HCT116 (cell line): Measurements from ENCODE around the gene CBFA2T3. TPM values are rescaled to one million over a fixed set of nuclear protein-coding genes. Genes with fewer than 3 reads are reported as not detected.

Experiments used
- ATAC-seq: fragments of 200-7000 bp; cut with Tn5 transposase; 2 replicates; pipeline ENCODE4 v1.9.1; 2020; ENCODE audit warnings: mild to moderate bottlenecking, moderate library complexity
- BruUV-seq: library from RNA; stranded (reverse); fragments of 400-500 nt; replicated peaks from 2 replicates; lab custom pipeline; 2021; lab: Mats Ljungman, UMichigan
- CTCF ChIA-PET: fragments of 300-600 bp; sonication (Branson Sonifier 250); formaldehyde crosslinking; loops from one replicate; lab custom pipeline; 2021; ENCODE audit warnings: antibody characterized with exemption; lab: Charles Lee
- POLR2A ChIA-PET: fragments of 300-600, 350-600 bp; sonication (Branson Sonifier 250); formaldehyde crosslinking; loops from one replicate; lab custom pipeline; 2021; ENCODE audit warnings: antibody characterized with exemption; lab: Charles Lee
- RAD21 ChIA-PET, 2 experiments: fragments of 300-600 bp; sonication (Branson Sonifier 250); formaldehyde crosslinking; loops; one replicate each; lab custom pipeline; 2023; ENCODE audit warnings: low total read pairs in 2 of 2; ENCODE audit not compliant: uncharacterized antibody in 2 of 2, unreplicated experiment in 2 of 2, low non-redundant PET in 1 of 2; lab: Charles Lee
- DNase-seq: peaks from one replicate; pipeline ENCODE4 v3.0.0-alpha.2; 2010; ENCODE audit warnings: low read depth, low spot score
- H2AFZ ChIP-seq: fragments of 200-600 bp; shearing (Covaris generic), sonication (generic); 2 replicates; pipeline ENCODE4 v1.6.1; 2017; ENCODE audit warnings: low read depth, mixed run types, mixed read lengths, antibody characterized with exemption, low read length; ENCODE audit not compliant: poor library complexity, severe bottlenecking
- H3K27ac ChIP-seq: 2 replicates; pipeline ENCODE4 v1.5.1; 2012; ENCODE audit warnings: low read depth, low read length
- H3K27me3 ChIP-seq: fragments of 200-600 bp; sonication (generic); 2 replicates; pipeline ENCODE4 v1.6.1; 2016; ENCODE audit warnings: mixed run types, low read length, mixed read lengths; ENCODE audit not compliant: insufficient read depth
- H3K36me3 ChIP-seq, 2 experiments: fragments of 200-500 bp in 1 of 2; fragments of 200-600 bp in 1 of 2; sonication (Bioruptor generic) in 1 of 2; sonication (generic) in 1 of 2; 2 replicates each; pipeline versions ENCODE4 v1.5.1 to v1.6.1; 2014 to 2016; ENCODE audit warnings: low read length in 2 of 2, inconsistent platforms in 1 of 2, mixed read lengths in 1 of 2, mixed run types in 1 of 2; ENCODE audit not compliant: insufficient read depth in 2 of 2, control insufficient read depth in 1 of 2
- H3K4me1 ChIP-seq, 2 experiments: fragments of 200-600 bp in 1 of 2; sonication (generic) in 1 of 2; 2 replicates each; pipeline versions ENCODE4 v1.5.1 to v1.6.1; 2012 to 2017; ENCODE audit warnings: low read length in 2 of 2, inconsistent platforms in 1 of 2, mild to moderate bottlenecking in 1 of 2, mixed read lengths in 1 of 2, mixed run types in 1 of 2, moderate library complexity in 1 of 2; ENCODE audit not compliant: insufficient read depth in 2 of 2, control insufficient read depth in 1 of 2
- H3K4me2 ChIP-seq: fragments of 200-600 bp; sonication (generic); 2 replicates; pipeline ENCODE4 v1.6.1; 2017; ENCODE audit warnings: mixed run types, low read length, mixed read lengths
- H3K4me3 ChIP-seq, 2 experiments: fragments of 200-600 bp in 1 of 2; sonication (generic) in 1 of 2; replicated peaks in 1 of 2; 2 replicates each; pipeline ENCODE4 v1.5.1; 2011 to 2016; ENCODE audit warnings: low read length in 2 of 2, control low read depth in 1 of 2, low read depth in 1 of 2, mild to moderate bottlenecking in 1 of 2, mixed read lengths in 1 of 2, mixed run types in 1 of 2
- H3K79me2 ChIP-seq: fragments of 200-600 bp; sonication (generic); 2 replicates; pipeline ENCODE4 v1.6.1; 2017; ENCODE audit warnings: mild to moderate bottlenecking, mixed run types, low read length, moderate library complexity, mixed read lengths; ENCODE audit not compliant: insufficient read depth
- H3K9ac ChIP-seq: fragments of 200-600 bp; sonication (generic); 2 replicates; pipeline ENCODE4 v1.6.1; 2016; ENCODE audit warnings: low read length, mixed read lengths
- H3K9me2 ChIP-seq: fragments of 200-600 bp; sonication (generic), shearing (Covaris generic); 2 replicates; pipeline ENCODE4 v1.6.1; 2017; ENCODE audit warnings: mixed run types, mild to moderate bottlenecking, moderate library complexity; ENCODE audit not compliant: insufficient read depth
- H3K9me3 ChIP-seq, 2 experiments: fragments of 200-500 bp in 1 of 2; fragments of 200-600 bp in 1 of 2; sonication (Bioruptor generic) in 1 of 2; sonication (generic) in 1 of 2; 2 replicates each; pipeline ENCODE4 v1.6.1; 2014 to 2017; ENCODE audit warnings: low read length in 2 of 2, mixed read lengths in 2 of 2, inconsistent platforms in 1 of 2, low read depth in 1 of 2, mild to moderate bottlenecking in 1 of 2, mixed run types in 1 of 2, moderate library complexity in 1 of 2; ENCODE audit not compliant: control insufficient read depth in 1 of 2, insufficient read depth in 1 of 2
- H4K20me1 ChIP-seq: fragments of 200-600 bp; sonication (generic), shearing (Covaris generic); 2 replicates; pipeline ENCODE4 v1.6.1; 2017; ENCODE audit warnings: mixed run types, mild to moderate bottlenecking, moderate library complexity; ENCODE audit not compliant: insufficient read depth
- ATF3 ChIP-seq: IDR thresholded peaks from 2 replicates; pipeline ENCODE4 v1.6.1; 2012
- CBX3 ChIP-seq: IDR thresholded peaks from 2 replicates; pipeline ENCODE4 v1.6.1; 2012; ENCODE audit warnings: low read depth
- EGR1 ChIP-seq: IDR thresholded peaks from 2 replicates; pipeline ENCODE4 v1.6.1; 2012; ENCODE audit warnings: low read depth
- FOSL1 ChIP-seq: IDR thresholded peaks from 2 replicates; pipeline ENCODE4 v1.6.1; 2012; ENCODE audit warnings: low read depth
- JUND ChIP-seq: IDR thresholded peaks from 2 replicates; pipeline ENCODE4 v1.6.1; 2012
- POLR2A ChIP-seq: IDR thresholded peaks from 2 replicates; pipeline ENCODE4 v1.7.0; 2011; ENCODE audit warnings: borderline replicate concordance; ENCODE audit not compliant: insufficient read depth, insufficient read length; ENCODE audit errors: extremely low read depth
- POLR2AphosphoS5 ChIP-seq: IDR thresholded peaks from 2 replicates; pipeline ENCODE4 v1.6.1; 2011; ENCODE audit warnings: mild to moderate bottlenecking, low read depth, low read length, moderate library complexity
- REST ChIP-seq: IDR thresholded peaks from 2 replicates; pipeline ENCODE4 v1.6.1; 2012; ENCODE audit warnings: low read depth
- YY1 ChIP-seq: IDR thresholded peaks from 2 replicates; pipeline ENCODE4 v1.6.1; 2011; ENCODE audit warnings: low read length, low read depth, moderate library complexity, mild to moderate bottlenecking; ENCODE audit not compliant: insufficient replicate concordance; ENCODE audit errors: extremely low read depth
- ZBTB33 ChIP-seq: IDR thresholded peaks from 2 replicates; pipeline ENCODE4 v1.6.1; 2011; ENCODE audit warnings: mild to moderate bottlenecking, low read length, moderate library complexity; ENCODE audit not compliant: insufficient replicate concordance; ENCODE audit errors: extremely low read depth
- intact Hi-C: fragments of 100-400 bp; cut with micrococcal nuclease; formaldehyde crosslinking; loops from 2 replicates; pipeline ENCODE4 v1.10.0; 2022
- total RNA-seq: library from RNA; stranded (reverse); gene quantifications from one replicate; pipeline ENCODE4 v1.2.1, GENCODE V29; 2021; ENCODE audit not compliant: unreplicated experiment

CBFA2T3 gene
- total RNA-seq, 1 experiment from 2014 or later = 19.1 TPM

GRCh38 chr16:88917915-88918627 lies 58.9 kb downstream of the CBFA2T3 start:
- no peaks in the 10 kb centered on the region for H4K20me1 ChIP-seq
- no peak overlapping the region for H3K4me2 ChIP-seq
- ATAC-seq (no peak), DNase-seq (no peak)
- ChIA-PET CTCF (no interaction called here), POLR2A (no interaction called here), RAD21 (no interaction called here)
- no peak overlapping the region for H3K27ac ChIP-seq
- no peak overlapping the region for H2AFZ ChIP-seq
- TF ChIP-seq POLR2A (no peak), FOSL1 (no peak), REST (no peak), YY1 (no peak), ATF3 (no peak), EGR1 (no peak), POLR2AphosphoS5 (no peak), CBX3 (no peak), ZBTB33 (no peak), JUND (no peak)
- H3K4me3 ChIP-seq = no peak overlapping the region
- no peak overlapping the region for H3K9ac ChIP-seq
- intact Hi-C loops = no loop called here
- peaks cover 0 to 9% of the 10 kb centered on the region in 2 experiments; a peak in 1 of 4 replicates for H3K9me3 ChIP-seq
- H3K27me3 ChIP-seq = no peaks in the 10 kb centered on the region
- no TSS peak for BruUV-seq
- H3K36me3 ChIP-seq = no peaks in the 10 kb centered on the region
- no peaks in the 10 kb centered on the region; the same call in 1 of the 2 replicates for H3K79me2 ChIP-seq
- H3K9me2 ChIP-seq = no peaks in the 10 kb centered on the region
- peaks cover 18 to 33% of the 10 kb centered on the region in 2 experiments for H3K4me1 ChIP-seq
